CD4-positive, alpha-beta T cell treated with Interleukin-12 subunit alpha and Interleukin-12 subunit beta, for 1 hour (primary cell): ENCODE measurements around the gene HAND2.

Experiments used
- DNase-seq: peaks from one replicate; pipeline ENCODE4 v3.0.0-alpha.2; 2020

Gene HAND2

GRCh38 chr4:173519111-173520101, 10.6 kb downstream of the HAND2 start:
- DNase-seq, result no peak

DNA sequence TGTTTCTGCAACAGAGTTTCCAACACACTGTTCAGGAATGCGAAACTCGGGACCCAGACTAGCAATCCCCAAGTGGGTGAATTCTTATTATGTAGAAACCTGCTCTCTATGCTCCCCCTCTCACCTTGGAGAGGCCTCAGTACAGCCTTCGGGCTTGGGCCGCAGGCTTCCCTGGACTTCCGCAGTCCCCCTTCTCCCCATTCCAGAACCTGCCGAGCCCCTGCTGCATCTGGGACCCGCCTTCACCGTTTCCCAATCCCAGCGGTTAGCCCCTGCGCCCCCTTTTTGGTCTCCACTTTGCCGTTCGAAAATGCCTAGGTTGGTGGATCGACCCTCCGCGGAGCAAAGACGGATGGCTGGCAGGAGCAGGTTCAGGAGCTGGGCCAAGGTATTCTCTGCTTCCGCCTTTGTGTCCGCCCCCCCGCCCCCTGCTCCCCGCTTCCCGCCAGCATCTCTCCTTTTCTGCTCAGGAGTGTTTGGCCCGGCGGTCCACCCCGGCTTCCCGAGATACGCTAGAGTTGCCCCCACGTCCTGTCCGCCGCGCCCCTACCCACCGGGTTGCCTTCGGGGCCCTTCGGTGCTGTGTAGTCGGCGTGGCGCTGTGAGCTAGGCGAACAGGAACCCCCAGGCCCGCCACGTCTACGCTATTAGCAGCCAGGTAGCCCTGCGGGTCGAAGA, 11.5 kb downstream of the HAND2 start:
- no peak for DNase-seq

DNA sequence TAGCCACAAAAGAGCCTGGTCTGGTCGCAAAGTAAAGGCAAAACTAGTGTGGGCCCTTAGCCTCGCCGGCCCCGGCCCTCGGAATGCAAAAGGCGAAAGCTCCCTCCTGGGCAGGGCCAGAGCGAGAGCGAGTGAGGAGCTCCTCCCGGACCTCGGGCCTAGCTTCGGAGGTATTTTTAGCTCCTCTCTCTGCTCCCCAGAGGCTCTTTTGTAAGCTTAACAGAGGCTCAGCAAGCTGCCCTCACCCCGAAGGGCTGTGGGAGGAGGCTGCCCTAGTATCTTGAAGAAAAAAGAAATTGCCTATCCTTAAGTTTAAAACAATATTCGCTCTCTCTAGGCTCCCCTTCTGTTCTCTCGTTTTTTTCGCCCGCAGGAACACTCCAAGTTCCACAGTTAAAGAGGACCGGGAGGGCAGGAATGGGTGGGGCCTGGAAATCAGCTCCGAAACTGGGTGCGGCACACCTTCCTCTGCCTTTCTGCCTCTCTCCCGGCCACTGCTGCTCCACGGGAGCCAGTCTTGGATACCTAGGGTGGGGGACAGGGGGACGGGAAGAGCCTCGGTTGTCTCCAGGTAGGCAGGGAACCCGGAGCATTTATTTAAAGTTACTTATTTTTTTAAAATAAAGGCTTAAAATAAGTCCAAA, 12.1 kb downstream of the HAND2 start:
- no peak for DNase-seq

DNA sequence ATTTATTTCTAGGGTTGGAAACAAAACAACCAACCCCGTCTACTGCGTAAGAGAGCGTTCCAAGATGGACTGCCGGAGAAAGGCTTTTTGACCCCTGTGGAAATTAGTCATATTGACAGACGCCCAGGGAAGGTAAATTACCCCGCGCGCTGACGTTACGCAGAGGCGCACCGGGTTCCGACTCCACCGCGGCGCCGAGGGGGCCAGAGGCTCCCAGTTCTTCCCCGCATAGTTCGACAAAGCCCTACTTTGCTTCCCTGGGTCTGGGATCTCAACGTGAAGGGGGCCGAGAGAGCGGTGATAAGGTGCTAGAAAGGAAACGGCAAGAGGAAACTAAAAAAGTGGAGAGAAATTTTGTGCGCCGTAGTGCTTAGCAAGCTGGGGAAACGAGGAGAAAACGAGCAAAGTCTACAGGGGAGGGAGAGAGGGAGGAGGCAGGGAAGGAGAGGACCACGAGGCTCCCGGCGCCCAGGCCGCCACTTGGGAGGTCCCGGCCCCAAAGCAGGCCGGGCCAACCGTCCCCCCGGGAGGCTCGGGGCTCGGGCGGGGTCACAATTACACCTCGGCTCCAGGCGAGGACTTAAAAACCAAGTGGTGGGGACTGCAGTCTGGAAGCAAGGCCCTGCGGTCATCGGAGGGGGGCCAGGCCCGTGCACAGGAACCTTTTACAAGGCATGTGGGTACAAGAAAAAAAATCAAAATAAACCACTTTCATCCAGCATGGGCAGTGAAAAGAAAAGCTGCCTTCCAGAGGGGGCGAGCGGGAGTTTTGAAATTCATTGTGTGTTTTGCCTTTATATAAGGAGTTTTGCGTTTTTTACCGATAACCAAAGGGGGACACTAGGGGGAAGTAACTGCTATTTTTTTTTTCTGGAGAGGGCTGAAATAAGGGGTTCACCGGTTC, 13.2 kb downstream of the HAND2 start:
- no peak for DNase-seq

- DNase-seq, result no peak
Observed at GRCh38 chr4:173515458-173515857, 14.6 kb downstream of the HAND2 start.

DNA sequence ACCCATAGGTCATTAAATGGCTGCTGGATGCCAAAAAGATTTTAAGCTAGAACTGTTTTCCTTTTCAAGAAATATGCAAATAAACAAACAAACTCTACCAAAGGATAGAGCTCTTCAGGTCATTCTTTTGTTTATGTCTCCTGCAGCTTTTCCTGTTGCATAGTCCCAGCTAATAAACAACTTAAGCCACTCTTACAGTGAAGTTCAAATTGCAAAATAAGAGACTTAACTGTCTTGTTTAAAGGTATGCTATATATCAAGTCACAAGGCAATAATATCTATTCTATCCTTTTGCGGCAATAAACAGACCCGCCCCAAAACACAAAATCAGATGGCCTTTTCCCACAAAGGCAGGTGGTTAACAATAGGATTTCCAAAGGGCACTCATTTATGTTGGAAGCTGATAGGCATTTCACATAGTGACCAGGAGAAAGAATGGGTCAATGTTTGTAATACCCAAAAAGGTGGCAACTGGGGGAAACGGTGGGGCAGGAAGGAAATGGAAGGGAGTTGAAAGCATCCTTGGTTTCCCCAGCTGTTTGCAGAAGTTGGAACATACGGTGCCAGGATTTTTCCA, 15.3 kb downstream of the HAND2 start:
- no peak for DNase-seq

GRCh38 chr4:173513651-173514050, 16.4 kb downstream of the HAND2 start:
- no peak for DNase-seq

GRCh38 chr4:173511787-173512361, 18.2 kb downstream of the HAND2 start:
- no peak for DNase-seq

- DNase-seq, result no peak
Observed at GRCh38 chr4:173509036-173510001, 20.7 kb downstream of the HAND2 start.

DNA sequence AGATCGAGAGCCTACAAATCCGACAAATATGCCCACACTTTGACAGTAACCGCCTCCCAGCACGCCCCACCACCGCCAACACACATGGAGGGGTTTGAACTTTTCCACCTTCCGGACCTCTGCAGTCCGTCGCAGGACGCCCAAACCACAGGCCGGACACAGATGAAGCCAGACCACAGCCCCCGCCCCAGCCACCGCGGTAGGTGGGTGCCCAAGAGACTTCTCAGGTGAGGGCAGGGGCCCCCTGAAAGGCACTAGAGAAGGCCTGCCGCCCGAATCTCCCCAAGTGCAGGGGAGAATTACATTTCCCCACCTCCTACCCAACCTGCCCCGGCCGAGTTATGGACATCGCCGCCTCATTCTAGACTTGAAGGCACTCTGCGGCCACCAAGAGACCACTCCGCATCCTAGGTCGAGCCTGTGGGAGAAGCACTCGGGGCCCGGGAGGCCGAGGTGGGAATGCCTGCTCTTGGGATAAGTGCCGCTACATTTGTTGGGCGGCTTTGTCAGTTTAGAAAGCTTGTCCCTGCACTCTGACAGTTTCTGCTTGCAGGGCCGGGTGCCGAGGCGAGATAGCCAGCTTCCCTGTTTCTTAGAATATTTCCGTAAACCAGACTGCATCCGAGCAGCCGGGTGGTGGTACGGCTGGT, 21.5 kb downstream of the HAND2 start:
- no peak for DNase-seq

DNA sequence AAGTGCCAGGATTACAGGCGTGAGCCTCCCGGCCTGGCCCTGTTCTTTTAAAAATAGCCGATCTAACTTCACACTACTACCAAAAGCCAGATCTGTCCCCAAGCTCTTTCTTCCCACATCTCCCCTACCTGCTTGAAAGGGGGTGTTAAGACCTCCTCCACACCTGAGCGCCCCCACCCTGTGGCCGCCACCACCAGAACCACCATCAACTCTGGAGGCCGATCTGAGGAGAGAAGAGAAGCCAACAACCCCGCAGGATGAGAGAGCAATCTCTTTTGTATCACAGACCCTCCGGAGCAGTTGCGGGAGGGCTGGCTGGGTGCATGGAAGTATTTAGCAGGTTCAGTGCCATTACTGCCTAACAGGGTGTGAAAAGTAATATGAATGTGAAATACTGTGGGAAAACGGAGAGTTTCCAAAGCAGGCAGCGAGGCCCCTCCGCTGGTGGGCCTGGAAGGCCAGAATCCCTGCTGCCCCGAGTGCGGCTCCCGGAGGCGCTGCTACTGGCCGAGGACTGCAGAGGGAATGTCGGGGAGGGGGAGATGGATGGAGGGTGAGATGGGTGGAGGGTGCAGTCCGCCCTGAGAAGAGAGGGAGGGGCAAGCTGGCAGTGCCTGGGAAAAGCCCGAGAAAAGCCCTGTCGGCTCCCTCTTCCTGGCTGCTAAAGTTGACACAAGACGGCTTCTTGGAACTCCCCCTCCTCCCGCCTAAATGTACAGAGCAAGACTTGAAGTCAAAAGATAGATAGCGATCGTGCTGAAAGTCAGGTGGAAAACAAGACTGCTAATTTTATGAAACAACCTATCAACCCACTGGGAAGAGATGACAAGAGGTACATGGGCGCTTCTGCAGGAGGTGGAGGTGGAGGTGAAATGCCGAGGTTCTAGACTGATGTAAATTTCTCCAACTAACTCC, 22.3 kb downstream of the HAND2 start:
- DNase-seq, result no peak

DNA sequence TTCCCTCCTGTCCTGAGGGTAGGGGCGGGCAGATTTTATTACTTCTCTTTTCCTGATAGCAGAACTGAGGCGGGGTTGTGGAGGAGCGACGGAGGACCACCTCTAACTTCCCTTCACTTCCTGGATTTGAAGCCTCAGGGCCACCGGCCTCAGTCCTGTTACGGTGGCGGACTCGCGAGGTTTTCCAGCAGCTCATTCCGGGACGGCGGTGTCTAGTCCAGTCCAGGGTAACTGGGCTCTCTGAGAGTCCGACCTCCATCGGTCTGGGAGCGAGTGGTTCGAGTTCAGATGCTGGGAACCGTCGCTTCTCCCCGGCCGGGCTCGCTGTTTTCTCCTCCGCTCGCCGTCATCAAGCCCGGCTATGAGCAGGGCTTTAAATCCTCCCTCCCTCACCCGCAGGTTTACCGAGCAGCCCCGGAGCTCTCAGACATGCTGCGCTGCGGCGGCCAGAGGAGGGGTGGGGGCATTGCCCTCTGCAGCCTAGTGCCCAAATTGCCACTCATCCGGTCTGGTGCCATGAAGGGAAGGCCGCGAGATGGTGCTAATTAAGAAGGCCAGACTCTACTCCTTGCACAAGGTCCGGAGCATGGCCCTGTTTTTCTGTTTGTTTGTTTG, 23.3 kb downstream of the HAND2 start:
- DNase-seq, result no peak

GRCh38 chr4:173505924-173506518, 24.0 kb downstream of the HAND2 start:
- peak; percentile 42 for DNase-seq

DNA sequence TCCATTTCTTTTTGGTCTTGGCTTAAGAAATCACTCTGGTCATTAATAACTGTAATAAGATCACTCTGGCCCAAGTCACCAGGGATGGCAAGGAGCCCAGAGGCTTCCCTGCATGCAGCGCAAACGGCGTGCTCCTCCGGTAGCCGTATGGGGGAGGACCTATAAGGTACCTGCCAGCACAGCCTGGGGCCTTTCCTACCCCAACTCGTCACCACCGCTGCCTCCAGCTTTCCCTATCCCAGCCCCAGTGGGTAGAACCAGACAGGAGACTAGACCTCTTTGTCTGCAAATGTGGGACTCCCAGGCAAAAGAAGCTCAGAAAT, 25.9 kb downstream of the HAND2 start:
- no peak for DNase-seq

- DNase-seq, result no peak
Observed at GRCh38 chr4:173503330-173504180, 26.5 kb downstream of the HAND2 start.

GRCh38 chr4:173502282-173502681, 27.7 kb downstream of the HAND2 start:
- DNase-seq, result no peak

DNA sequence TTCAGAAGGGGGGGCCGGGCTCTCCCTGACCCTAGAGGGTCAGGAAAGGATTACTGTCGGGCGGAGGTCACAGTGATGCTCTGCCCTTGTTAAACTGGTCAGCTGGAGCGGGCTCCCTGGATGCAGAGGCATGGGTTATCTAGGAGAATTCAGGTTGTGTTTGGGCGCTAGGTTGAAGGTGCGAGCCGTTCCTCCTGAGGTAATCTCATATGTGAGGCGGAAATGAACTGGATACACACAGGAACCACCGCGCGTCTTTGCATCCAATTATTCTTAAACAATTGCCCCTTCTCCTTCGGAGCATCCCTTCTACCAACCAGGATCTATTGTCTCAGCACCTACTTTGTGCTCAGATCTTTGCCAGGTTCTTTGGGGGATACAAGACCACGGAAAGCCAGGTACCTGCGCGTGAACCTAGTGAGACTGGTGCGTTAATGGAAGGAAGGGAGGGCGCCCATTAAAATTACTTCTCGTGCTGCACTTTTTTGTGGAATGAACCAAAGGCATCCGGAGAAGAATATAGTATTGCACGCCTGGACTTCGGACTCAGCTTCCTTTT, 28.4 kb downstream of the HAND2 start:
- no peak for DNase-seq
